SK-N-SH treated with all-trans-retinoic acid at 6 μM for 48 hours (cell line): ENCODE results near the gene GNAS-AS1.

ENCODE experiments used
- ATAC-seq: fragments of 200-7000 bp; cut with Tn5 transposase; 3 replicates; pipeline ENCODE4 v1.9.1; 2020; ENCODE audit warnings: mild to moderate bottlenecking, moderate library complexity
- ARNTL ChIP-seq: fragments of 450-650 bp; formaldehyde crosslinking; IDR thresholded peaks from 2 replicates; pipeline ENCODE4 v1.5.0; 2020; ENCODE audit warnings: low read depth, mild to moderate bottlenecking, moderate library complexity, borderline replicate concordance
- BACH2 ChIP-seq: fragments of 250-450 bp; sonication (Bioruptor Pico); IDR thresholded peaks from 2 replicates; pipeline ENCODE4 v1.9.0; 2021; ENCODE audit warnings: mild to moderate bottlenecking, borderline replicate concordance
- CSDC2 ChIP-seq: fragments of 250-450 bp; sonication (Bioruptor Pico); IDR thresholded peaks from 2 replicates; pipeline ENCODE4 v1.5.0; 2020; ENCODE audit warnings: mild to moderate bottlenecking, moderate library complexity
- CSRNP3 ChIP-seq: fragments of 250-450 bp; sonication (Bioruptor Pico); IDR thresholded peaks from 2 replicates; pipeline ENCODE4 v1.5.1; 2021; ENCODE audit warnings: mild to moderate bottlenecking, moderate library complexity
- ESRRG ChIP-seq: fragments of 250-450 bp; sonication (Bioruptor Pico); IDR thresholded peaks from 2 replicates; pipeline ENCODE4 v1.6.1; 2021; ENCODE audit warnings: mild to moderate bottlenecking
- GLIS3 ChIP-seq: fragments of 250-450 bp; sonication (Bioruptor Pico); IDR thresholded peaks from 2 replicates; pipeline ENCODE4 v1.5.0; 2020; ENCODE audit warnings: mild to moderate bottlenecking, moderate library complexity
- ISL1 ChIP-seq: fragments of 250-450 bp; sonication (Bioruptor Pico); IDR thresholded peaks from 2 replicates; pipeline ENCODE4 v2.1.2; 2022; ENCODE audit warnings: mild to moderate bottlenecking, moderate library complexity
- OSR1 ChIP-seq: fragments of 250-450 bp; sonication (Bioruptor Pico); IDR thresholded peaks from 2 replicates; pipeline ENCODE4 v1.8.0; 2022; ENCODE audit warnings: moderate library complexity, mild to moderate bottlenecking, inconsistent platforms
- PATZ1 ChIP-seq: fragments of 250-450 bp; sonication (Bioruptor Pico); IDR thresholded peaks from 2 replicates; pipeline ENCODE4 v1.8.0; 2020; ENCODE audit warnings: mild to moderate bottlenecking, moderate library complexity, borderline replicate concordance
- PPARA ChIP-seq: fragments of 250-450 bp; sonication (Bioruptor Pico); IDR thresholded peaks from 2 replicates; pipeline ENCODE4 v1.5.0; 2020; ENCODE audit warnings: mild to moderate bottlenecking, borderline replicate concordance
- RARB ChIP-seq: fragments of 250-450 bp; sonication (Bioruptor Pico); IDR thresholded peaks from 2 replicates; pipeline ENCODE4 v1.8.0; 2021; ENCODE audit warnings: mild to moderate bottlenecking, moderate library complexity
- SNAI2 ChIP-seq: fragments of 250-450 bp; sonication (Bioruptor Pico); IDR thresholded peaks from 2 replicates; pipeline ENCODE4 v1.5.0; 2020; ENCODE audit warnings: mild to moderate bottlenecking, moderate library complexity
- TCF4 ChIP-seq: fragments of 250-450 bp; sonication (Bioruptor Pico); IDR thresholded peaks from 2 replicates; pipeline ENCODE4 v1.8.0; 2021; ENCODE audit warnings: mild to moderate bottlenecking, moderate library complexity, borderline replicate concordance
- TOX ChIP-seq: fragments of 250-450 bp; sonication (Bioruptor Pico); IDR thresholded peaks from 2 replicates; pipeline ENCODE4 v1.8.0; 2021; ENCODE audit warnings: mild to moderate bottlenecking, moderate library complexity, borderline replicate concordance
- ZFP3 ChIP-seq: fragments of 250-450 bp; sonication (Bioruptor Pico); IDR thresholded peaks from 2 replicates; pipeline ENCODE4 v1.5.0; 2020; ENCODE audit warnings: mild to moderate bottlenecking, moderate library complexity
- ZFP30 ChIP-seq: fragments of 450-650 bp; formaldehyde crosslinking; IDR thresholded peaks from 2 replicates; pipeline ENCODE4 v1.5.0; 2022; ENCODE audit warnings: mild to moderate bottlenecking, moderate library complexity
- ZNF565 ChIP-seq: fragments of 450-650 bp; formaldehyde crosslinking; conservative IDR thresholded peaks from 2 replicates; pipeline ENCODE4 v1.5.0; 2020; ENCODE audit warnings: low read depth, mild to moderate bottlenecking, moderate library complexity
- ZNF70 ChIP-seq: fragments of 450-650 bp; formaldehyde crosslinking; IDR thresholded peaks from 2 replicates; pipeline ENCODE4 v1.5.0; 2020; ENCODE audit warnings: mild to moderate bottlenecking, moderate library complexity
- ZNF8 ChIP-seq: fragments of 450-650 bp; formaldehyde crosslinking; IDR thresholded peaks from 2 replicates; pipeline ENCODE4 v1.5.0; 2020; ENCODE audit warnings: mild to moderate bottlenecking, moderate library complexity
- TF ChIP-seq, protein P1 (sequence below): fragments of 250-450 bp; sonication (Bioruptor Pico); IDR thresholded peaks from 2 replicates; pipeline ENCODE4 v1.5.1; 2020; ENCODE audit warnings: low read depth, mild to moderate bottlenecking, moderate library complexity
- TF ChIP-seq, protein P2 (sequence below): fragments of 250-450 bp; sonication (Bioruptor Pico); IDR thresholded peaks from 2 replicates; pipeline ENCODE4 v1.5.0; 2020; ENCODE audit warnings: mild to moderate bottlenecking, moderate library complexity

Gene GNAS-AS1

GRCh38 chr20:58893355-58894120 is 42.8 kb upstream of the GNAS-AS1 start:
- ATAC-seq, result no peak
- no peak for TF ChIP-seq OSR1 (CRISPR knock-in tag)
- no peak for TF ChIP-seq RARB (CRISPR knock-in tag)
- no peak for TF ChIP-seq PPARA
- no peak for TF ChIP-seq CSDC2

GRCh38 chr20:58892932-58893224 is 42.2 kb upstream of the GNAS-AS1 start:
- ATAC-seq, result no peak
- no peak for TF ChIP-seq SNAI2 (CRISPR knock-in tag)
- TF ChIP-seq PATZ1 (CRISPR knock-in tag), result no peak
- no peak for TF ChIP-seq ZFP30 (CRISPR knock-in tag)

GRCh38 chr20:58892141-58892931 is 41.6 kb upstream of the GNAS-AS1 start:
- ATAC-seq, result peak; percentile 30
- TF ChIP-seq GLIS3, result no peak
- TF ChIP-seq SNAI2 (CRISPR knock-in tag), result no peak

- ATAC-seq, result no peak
- no peak for TF ChIP-seq ISL1 (CRISPR knock-in tag)
- TF ChIP-seq TCF4 (CRISPR knock-in tag), result no peak
- TF ChIP-seq, all 23 proteins: peak for 0
These were observed 41.0 kb upstream of the GNAS-AS1 start for GRCh38 chr20:58891718-58892140.

- ATAC-seq, result peak; percentile 34
- no peak for TF ChIP-seq ZNF565 (CRISPR knock-in tag)
- no peak for TF ChIP-seq ZFP3 (CRISPR knock-in tag)
- TF ChIP-seq ISL1 (CRISPR knock-in tag), result no peak
- no peak for TF ChIP-seq CSDC2
- TF ChIP-seq ESRRG, result no peak
- TF ChIP-seq, protein P1, sequence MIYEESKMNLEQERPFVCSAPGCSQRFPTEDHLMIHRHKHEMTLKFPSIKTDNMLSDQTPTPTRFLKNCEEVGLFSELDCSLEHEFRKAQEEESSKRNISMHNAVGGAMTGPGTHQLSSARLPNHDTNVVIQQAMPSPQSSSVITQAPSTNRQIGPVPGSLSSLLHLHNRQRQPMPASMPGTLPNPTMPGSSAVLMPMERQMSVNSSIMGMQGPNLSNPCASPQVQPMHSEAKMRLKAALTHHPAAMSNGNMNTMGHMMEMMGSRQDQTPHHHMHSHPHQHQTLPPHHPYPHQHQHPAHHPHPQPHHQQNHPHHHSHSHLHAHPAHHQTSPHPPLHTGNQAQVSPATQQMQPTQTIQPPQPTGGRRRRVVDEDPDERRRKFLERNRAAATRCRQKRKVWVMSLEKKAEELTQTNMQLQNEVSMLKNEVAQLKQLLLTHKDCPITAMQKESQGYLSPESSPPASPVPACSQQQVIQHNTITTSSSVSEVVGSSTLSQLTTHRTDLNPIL (CRISPR knock-in tag), result no peak
- TF ChIP-seq ZFP30 (CRISPR knock-in tag), result no peak
- TF ChIP-seq ZNF8 (CRISPR knock-in tag), result no peak
- no peak for TF ChIP-seq BACH2
- TF ChIP-seq CSRNP3, result no peak
- TF ChIP-seq OSR1 (CRISPR knock-in tag), result no peak
- no peak for TF ChIP-seq PPARA
- TF ChIP-seq ARNTL, result no peak
- no peak for TF ChIP-seq TOX (CRISPR knock-in tag)
- no peak for TF ChIP-seq TCF4 (CRISPR knock-in tag)
- no peak for TF ChIP-seq GLIS3
These were observed 40.5 kb upstream of the GNAS-AS1 start for GRCh38 chr20:58891086-58891717.

DNA sequence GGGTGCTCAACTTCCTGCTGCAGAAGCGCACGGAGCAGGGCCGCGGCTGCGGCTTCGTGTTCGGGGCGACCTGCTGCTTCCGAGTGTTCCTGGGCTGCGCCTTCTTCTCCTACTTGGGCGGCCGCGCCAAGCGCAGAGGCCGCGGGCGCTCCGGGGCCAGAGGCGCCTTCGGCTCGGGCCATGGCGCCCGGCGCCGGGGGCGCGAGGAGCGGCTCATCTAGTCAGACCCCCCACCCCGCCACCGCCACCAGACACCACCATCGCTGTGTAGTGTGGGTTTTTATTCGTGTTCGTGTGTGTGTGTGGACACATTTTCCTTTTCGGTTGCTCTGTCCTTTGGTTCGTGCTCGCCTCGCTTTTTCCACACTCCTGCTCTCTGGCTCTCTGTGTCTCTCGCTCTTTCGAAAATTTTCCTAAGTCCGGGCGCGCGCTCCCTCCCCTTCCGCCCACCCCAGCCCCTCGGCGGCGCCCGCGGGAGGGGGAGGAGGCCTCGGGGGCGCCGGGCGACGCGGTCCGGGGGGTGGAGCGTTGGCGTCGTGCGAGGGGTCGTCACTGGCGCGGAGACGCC is 39.9 kb upstream of the GNAS-AS1 start:
- peak; percentile 61 for ATAC-seq
- TF ChIP-seq RARB (CRISPR knock-in tag) (no peak), CSDC2 (no peak), ZFP30 (CRISPR knock-in tag) (no peak), ZNF8 (CRISPR knock-in tag) (no peak), PPARA (no peak), TCF4 (CRISPR knock-in tag) (no peak), SNAI2 (CRISPR knock-in tag) (no peak), ZNF565 (CRISPR knock-in tag) (no peak), ZNF70 (CRISPR knock-in tag) (no peak), PATZ1 (CRISPR knock-in tag) (no peak), ESRRG (no peak), ZFP3 (CRISPR knock-in tag) (no peak)
- TF ChIP-seq, protein P2, sequence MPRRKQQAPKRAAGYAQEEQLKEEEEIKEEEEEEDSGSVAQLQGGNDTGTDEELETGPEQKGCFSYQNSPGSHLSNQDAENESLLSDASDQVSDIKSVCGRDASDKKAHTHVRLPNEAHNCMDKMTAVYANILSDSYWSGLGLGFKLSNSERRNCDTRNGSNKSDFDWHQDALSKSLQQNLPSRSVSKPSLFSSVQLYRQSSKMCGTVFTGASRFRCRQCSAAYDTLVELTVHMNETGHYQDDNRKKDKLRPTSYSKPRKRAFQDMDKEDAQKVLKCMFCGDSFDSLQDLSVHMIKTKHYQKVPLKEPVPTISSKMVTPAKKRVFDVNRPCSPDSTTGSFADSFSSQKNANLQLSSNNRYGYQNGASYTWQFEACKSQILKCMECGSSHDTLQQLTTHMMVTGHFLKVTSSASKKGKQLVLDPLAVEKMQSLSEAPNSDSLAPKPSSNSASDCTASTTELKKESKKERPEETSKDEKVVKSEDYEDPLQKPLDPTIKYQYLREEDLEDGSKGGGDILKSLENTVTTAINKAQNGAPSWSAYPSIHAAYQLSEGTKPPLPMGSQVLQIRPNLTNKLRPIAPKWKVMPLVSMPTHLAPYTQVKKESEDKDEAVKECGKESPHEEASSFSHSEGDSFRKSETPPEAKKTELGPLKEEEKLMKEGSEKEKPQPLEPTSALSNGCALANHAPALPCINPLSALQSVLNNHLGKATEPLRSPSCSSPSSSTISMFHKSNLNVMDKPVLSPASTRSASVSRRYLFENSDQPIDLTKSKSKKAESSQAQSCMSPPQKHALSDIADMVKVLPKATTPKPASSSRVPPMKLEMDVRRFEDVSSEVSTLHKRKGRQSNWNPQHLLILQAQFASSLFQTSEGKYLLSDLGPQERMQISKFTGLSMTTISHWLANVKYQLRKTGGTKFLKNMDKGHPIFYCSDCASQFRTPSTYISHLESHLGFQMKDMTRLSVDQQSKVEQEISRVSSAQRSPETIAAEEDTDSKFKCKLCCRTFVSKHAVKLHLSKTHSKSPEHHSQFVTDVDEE (CRISPR knock-in tag), result no peak
